ENCODE data around the gene EPB41L4A. TPM values are rescaled to one million over a fixed set of nuclear protein-coding genes. Genes with fewer than 3 reads are reported as not detected.
"Not testable (repeated sequence)": the region's sequence is repeated elsewhere in the genome, so short reads cannot be mapped to it uniquely, and the experiment has no call there.

The EPB41L4A gene, protein sequence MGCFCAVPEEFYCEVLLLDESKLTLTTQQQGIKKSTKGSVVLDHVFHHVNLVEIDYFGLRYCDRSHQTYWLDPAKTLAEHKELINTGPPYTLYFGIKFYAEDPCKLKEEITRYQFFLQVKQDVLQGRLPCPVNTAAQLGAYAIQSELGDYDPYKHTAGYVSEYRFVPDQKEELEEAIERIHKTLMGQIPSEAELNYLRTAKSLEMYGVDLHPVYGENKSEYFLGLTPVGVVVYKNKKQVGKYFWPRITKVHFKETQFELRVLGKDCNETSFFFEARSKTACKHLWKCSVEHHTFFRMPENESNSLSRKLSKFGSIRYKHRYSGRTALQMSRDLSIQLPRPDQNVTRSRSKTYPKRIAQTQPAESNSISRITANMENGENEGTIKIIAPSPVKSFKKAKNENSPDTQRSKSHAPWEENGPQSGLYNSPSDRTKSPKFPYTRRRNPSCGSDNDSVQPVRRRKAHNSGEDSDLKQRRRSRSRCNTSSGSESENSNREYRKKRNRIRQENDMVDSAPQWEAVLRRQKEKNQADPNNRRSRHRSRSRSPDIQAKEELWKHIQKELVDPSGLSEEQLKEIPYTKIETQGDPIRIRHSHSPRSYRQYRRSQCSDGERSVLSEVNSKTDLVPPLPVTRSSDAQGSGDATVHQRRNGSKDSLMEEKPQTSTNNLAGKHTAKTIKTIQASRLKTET
- total RNA-seq = 10 to 100 TPM in 1 of 2 donors, 1 to 10 TPM in 1; 7.0 to 16.2 TPM

DNA sequence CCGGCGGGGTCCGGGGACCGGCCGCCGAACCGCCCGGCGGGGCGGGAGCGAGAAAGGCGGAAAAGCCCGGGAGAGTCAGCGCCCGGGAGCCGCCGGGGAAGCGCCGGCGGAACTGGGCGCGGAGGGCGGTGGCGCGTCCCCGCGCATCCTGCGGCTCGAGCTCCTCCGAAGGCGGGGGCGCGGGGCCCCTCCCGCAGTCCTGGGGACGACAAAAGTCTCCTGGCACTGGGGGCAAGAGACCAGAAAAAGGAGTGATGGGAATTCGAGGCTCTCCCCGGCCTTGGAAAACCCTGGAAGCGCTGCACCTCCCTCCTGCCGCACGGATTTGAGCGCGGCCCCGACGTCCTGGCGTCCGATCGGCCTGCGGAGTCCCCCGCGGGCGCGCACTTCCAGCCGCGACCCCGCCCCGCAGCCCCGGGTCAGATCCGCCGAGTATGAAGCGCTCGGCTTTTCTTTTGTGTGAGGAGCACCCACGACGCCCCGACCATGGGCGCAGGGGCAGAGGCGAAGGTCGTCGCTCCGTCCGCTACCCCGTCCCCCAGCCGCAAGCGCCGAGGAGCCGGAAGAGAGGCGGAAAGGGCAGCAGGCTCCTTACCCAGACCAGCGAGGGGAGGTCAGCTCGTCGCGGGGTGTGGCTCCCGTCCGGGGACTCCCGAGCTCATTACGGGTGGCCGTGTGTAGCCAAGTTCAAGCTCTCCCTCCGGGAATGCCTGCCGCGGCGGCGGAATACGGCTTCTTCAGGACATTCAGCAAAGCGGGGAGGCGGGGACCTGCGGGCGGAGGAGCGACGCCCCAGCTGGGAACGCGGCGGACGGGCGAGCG lies at the start of gene EPB41L4A:
Gene EPB41L4A (minus strand): TSS at position 114 of the 822 bp plus-strand sequence. CDS start 238 bp downstream, outside the sequence.
- WGBS, 2 donors = 0% methylated on average over 72 of the region's 103 CpGs; no CpG with 5 or more reads in 1 of the 2 donors
- peak within 1 kb of the TSS; percentile 37 to 89 (median 83) for H3K27ac ChIP-seq
- no peaks in the 10 kb centered on the region for H3K36me3 ChIP-seq (replicated peaks in 1 of 2; ENCODE audit: insufficient read depth in 1 of 2, low read depth in 2 of 2)
- peak within 1 kb of the TSS; percentile 78 to 79 for H3K4me3 ChIP-seq
- H3K9me3 ChIP-seq = no peaks in the 10 kb centered on the region
- intact Hi-C loops (cut with DNase I) = loop anchor here (10.0 kb wide), 1 partner anchor 205 kb away; no protein-coding TSS in a partner anchor
- DNase-seq = peak; percentile 52 to 67 (median 52)
- ATAC-seq = peak; percentile 71
- H3K27me3 ChIP-seq = no peaks in the 10 kb centered on the region
- TF ChIP-seq, protein P1, sequence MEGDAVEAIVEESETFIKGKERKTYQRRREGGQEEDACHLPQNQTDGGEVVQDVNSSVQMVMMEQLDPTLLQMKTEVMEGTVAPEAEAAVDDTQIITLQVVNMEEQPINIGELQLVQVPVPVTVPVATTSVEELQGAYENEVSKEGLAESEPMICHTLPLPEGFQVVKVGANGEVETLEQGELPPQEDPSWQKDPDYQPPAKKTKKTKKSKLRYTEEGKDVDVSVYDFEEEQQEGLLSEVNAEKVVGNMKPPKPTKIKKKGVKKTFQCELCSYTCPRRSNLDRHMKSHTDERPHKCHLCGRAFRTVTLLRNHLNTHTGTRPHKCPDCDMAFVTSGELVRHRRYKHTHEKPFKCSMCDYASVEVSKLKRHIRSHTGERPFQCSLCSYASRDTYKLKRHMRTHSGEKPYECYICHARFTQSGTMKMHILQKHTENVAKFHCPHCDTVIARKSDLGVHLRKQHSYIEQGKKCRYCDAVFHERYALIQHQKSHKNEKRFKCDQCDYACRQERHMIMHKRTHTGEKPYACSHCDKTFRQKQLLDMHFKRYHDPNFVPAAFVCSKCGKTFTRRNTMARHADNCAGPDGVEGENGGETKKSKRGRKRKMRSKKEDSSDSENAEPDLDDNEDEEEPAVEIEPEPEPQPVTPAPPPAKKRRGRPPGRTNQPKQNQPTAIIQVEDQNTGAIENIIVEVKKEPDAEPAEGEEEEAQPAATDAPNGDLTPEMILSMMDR (IDR thresholded peaks at IDR 0.05) = no peak
- peak in 1 of 3 donors; percentile 39 for TF ChIP-seq POLR2A (IDR thresholded peaks at IDR 0.05)
- H3K4me1 ChIP-seq = peaks cover 18% of the 10 kb centered on the region

DNA sequence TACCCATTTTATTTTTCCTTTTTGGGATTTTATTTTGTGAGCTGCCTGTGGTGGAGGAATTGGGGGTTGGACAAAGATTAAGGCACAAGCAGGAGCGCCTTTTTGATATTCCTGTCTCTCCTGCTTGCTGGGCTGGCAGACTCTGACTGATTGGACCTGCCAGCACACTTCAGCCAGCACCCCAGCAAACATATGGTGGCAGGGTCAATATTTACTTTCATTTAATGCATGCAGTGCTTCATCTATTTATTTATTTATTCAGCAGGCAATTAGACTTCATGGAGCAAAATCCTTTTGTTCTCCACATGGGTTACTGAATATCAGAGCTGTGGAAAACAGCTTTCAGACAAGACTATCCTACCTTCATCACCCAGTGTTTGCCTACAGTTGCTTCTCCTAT lies 48.4 kb upstream of the EPB41L4A start:
- Histone ChIP-seq H3K27me3 (no peaks in the 10 kb centered on the region), H3K36me3 (replicated peaks in 1 of 2; ENCODE audit: insufficient read depth in 1 of 2, low read depth in 2 of 2) (no peaks in the 10 kb centered on the region), H3K4me1 (no peaks in the 10 kb centered on the region), H3K27ac (no peak overlapping the region), H3K4me3 (no peak overlapping the region), H3K9me3 (no peaks in the 10 kb centered on the region)
- WGBS, 2 donors = 50% methylated on average over 1 of the region's 1 CpG
- DNase-seq = no peak
- intact Hi-C loops (cut with DNase I) = no loop called here
- no peak for TF ChIP-seq POLR2A (IDR thresholded peaks at IDR 0.05)
- TF ChIP-seq, protein P1 (IDR thresholded peaks at IDR 0.05) = no peak
- ATAC-seq = no peak

DNA sequence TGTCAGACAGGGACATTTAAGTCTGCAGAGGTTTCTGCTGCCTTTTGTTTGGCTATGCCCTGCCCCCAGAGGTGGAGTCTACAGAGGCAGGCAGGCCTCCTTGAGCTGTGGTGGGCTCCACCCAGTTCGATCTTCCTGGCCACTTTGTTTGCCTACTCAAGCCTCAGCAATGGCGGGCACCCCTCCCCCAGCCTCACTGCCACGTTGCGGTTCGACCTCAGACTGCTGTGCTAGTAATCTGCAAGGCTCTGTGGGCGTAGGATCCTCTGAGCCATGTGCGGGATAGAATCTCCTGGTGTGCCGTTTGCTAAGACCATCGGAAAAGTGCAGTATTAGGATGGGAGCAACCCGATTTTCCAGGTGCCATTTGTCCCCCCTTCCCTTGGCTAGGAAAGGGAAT lies 47.2 kb upstream of the EPB41L4A start:
- H3K27me3 ChIP-seq; intact Hi-C loops (cut with DNase I); H3K4me1 ChIP-seq; H3K27ac ChIP-seq; ATAC-seq; H3K36me3 ChIP-seq (replicated peaks in 1 of 2; ENCODE audit: insufficient read depth in 1 of 2, low read depth in 2 of 2); DNase-seq; H3K4me3 ChIP-seq; H3K9me3 ChIP-seq: not testable (repeated sequence)
- 77 to 78% methylated on average over 10 of the region's 10 CpGs for whole genome bisulfite sequencing, 2 donors

DNA sequence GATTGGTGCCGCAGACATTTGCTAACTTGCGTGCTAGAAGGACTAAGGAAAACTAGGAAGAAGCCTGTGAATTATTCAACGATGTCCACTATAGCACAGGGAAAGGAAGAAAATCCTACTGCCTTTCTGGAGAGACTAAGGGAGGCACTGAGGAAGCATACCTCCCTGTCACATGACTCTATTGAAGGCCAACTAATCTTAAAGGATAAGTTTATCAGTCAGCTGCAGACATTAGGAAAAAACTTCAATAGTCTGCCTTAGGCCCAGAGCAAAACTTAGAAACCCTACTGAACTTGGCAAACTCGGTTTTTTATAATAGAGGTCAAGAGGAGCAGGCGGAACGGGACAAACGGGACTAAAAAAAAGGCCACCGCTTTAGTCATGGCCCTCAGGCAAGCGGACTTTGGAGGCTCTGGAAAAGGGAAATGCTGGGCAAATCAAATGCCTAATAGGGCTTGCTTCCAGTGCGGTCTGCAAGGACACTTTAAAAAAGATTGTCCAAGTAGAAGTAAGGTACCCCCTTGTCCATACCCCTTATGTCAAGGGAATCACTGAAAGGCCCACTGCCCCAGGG lies 28.2 kb upstream of the EPB41L4A start:
- H3K4me3 ChIP-seq; ATAC-seq; intact Hi-C loops (cut with DNase I); H3K27ac ChIP-seq; H3K36me3 ChIP-seq (replicated peaks in 1 of 2; ENCODE audit: insufficient read depth in 1 of 2, low read depth in 2 of 2); H3K9me3 ChIP-seq; H3K4me1 ChIP-seq; DNase-seq; H3K27me3 ChIP-seq: not testable (repeated sequence)
- WGBS, 2 donors = 85 to 87% methylated on average over 10 of the region's 10 CpGs

DNA sequence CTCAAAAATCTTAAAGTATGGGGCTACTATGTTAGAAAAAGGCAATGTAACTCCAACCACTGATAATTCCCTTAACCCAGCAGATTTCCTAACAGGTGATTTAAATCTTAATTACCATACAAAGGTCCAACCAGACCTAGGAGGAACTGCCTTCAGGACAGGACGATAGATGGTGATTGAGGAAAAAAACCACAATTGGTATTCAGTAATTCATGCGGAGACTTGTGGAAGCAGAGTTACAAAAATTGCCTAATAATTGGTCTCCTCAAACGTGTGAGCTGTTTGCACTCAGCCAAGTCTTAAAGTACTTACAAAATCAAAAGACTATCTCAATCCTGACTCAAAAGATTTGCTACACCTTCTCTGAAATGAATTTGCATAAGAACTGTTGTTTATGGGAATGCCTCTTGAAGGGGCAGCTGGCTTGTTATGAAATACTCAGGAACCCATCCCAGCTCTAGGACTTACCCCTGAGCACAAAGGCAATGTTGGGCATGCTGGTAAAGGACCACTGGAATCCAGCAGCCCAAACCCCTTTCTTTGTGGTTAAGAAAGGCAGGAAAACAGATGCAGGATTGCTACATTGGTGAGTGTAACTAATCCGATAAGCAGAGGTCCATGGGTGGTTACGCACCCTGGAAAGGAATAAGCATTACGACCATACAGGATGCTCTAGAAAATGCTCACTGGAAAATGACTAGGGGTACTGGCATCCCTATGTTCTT lies 26.7 kb upstream of the EPB41L4A start:
- H3K27me3 ChIP-seq = no peaks in the 10 kb centered on the region
- DNase-seq (no peak), ATAC-seq (no peak)
- no peak overlapping the region for H3K4me3 ChIP-seq
- no peaks in the 10 kb centered on the region for H3K36me3 ChIP-seq (replicated peaks in 1 of 2; ENCODE audit: insufficient read depth in 1 of 2, low read depth in 2 of 2)
- H3K4me1 ChIP-seq = no peaks in the 10 kb centered on the region
- no peaks in the 10 kb centered on the region for H3K9me3 ChIP-seq
- 68 to 70% methylated on average over 6 of the region's 6 CpGs for WGBS, 2 donors
- H3K27ac ChIP-seq = no peak overlapping the region
- intact Hi-C loops (cut with DNase I) = no loop called here
- TF ChIP-seq, protein P1 (IDR thresholded peaks at IDR 0.05) = no peak
- TF ChIP-seq POLR2A (IDR thresholded peaks at IDR 0.05) = no peak

DNA sequence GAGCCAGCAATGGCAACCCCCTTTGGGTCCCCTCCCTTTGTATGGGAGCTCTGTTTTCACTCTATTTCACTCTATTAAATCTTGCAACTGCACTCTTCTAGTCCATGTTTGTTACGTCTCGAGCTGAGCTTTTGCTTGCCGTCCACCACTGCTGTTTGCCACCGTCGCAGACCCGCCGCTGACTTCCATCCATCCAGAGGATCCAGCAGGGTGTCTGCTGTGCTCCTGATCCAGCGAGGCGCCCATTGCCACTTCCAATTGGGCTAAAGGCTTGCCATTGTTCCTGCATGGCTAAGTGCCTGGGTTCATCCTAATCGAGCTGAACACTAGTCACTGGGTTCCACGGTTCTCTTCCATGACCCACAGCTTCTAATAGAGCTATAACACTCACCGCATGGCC lies 24.9 kb upstream of the EPB41L4A start:
- intact Hi-C loops (cut with DNase I); H3K4me1 ChIP-seq; H3K27me3 ChIP-seq; H3K36me3 ChIP-seq (replicated peaks in 1 of 2; ENCODE audit: insufficient read depth in 1 of 2, low read depth in 2 of 2); H3K27ac ChIP-seq; ATAC-seq; H3K9me3 ChIP-seq; DNase-seq; H3K4me3 ChIP-seq: not testable (repeated sequence)
- 88% methylated on average over 11 to 12 of the region's 12 CpGs for WGBS, 2 donors

Measured in body of pancreas (tissue), 4 donors.